ENCODE results near the gene LYPD1. TPM values are rescaled to one million over a fixed set of nuclear protein-coding genes. Genes with fewer than 3 reads are reported as not detected.

LYPD1 gene
- total RNA-seq, 1 experiment from 2014 or later: 5.1 TPM

- intact Hi-C loops (cut with micrococcal nuclease; ENCODE audit: unreplicated experiment): no loop called here
- H3F3A ChIP-seq (ENCODE audit: insufficient read depth, low read depth): no peaks in the 10 kb centered on the region
- no peak overlapping the region for H3K4me2 ChIP-seq
- H3K79me2 ChIP-seq (ENCODE audit: low read depth): peaks cover 20% of the 10 kb centered on the region; the same call in 1 of the 2 replicates
- H3K9me2 ChIP-seq (ENCODE audit: insufficient read depth): no peaks in the 10 kb centered on the region
- no peak overlapping the region for H2AFZ ChIP-seq
- H3K27ac ChIP-seq: no peak overlapping the region
- CTCF ChIA-PET: interaction anchor here (0.6 kb wide), 1 partner anchor 66 kb away, joined by 5 read pairs; no protein-coding TSS in a partner anchor
- peaks cover 6% of the 10 kb centered on the region for H4K20me1 ChIP-seq (ENCODE audit: insufficient read depth)
- H3K9me3 ChIP-seq (ENCODE audit: insufficient read depth, low read depth): no peaks in the 10 kb centered on the region
- BruUV-seq (replicated peaks): no TSS peak
- POLR2A ChIA-PET (ENCODE audit: unreplicated experiment): interaction anchor here (0.7 kb wide), 1 partner anchor 14 kb away, joined by 30 read pairs; no protein-coding TSS in a partner anchor
- H3K4me1 ChIP-seq (replicated peaks; ENCODE audit: insufficient read depth): no peaks in the 10 kb centered on the region
- H3K4me3 ChIP-seq: no peak overlapping the region
- no peak for DNase-seq
- no peaks in the 10 kb centered on the region for H3K27me3 ChIP-seq (ENCODE audit: insufficient read depth, low read depth)
- TF ChIP-seq EZH2 (IDR thresholded peaks at IDR 0.05; ENCODE audit: low read depth): no peak
- TF ChIP-seq, protein P1, sequence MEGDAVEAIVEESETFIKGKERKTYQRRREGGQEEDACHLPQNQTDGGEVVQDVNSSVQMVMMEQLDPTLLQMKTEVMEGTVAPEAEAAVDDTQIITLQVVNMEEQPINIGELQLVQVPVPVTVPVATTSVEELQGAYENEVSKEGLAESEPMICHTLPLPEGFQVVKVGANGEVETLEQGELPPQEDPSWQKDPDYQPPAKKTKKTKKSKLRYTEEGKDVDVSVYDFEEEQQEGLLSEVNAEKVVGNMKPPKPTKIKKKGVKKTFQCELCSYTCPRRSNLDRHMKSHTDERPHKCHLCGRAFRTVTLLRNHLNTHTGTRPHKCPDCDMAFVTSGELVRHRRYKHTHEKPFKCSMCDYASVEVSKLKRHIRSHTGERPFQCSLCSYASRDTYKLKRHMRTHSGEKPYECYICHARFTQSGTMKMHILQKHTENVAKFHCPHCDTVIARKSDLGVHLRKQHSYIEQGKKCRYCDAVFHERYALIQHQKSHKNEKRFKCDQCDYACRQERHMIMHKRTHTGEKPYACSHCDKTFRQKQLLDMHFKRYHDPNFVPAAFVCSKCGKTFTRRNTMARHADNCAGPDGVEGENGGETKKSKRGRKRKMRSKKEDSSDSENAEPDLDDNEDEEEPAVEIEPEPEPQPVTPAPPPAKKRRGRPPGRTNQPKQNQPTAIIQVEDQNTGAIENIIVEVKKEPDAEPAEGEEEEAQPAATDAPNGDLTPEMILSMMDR (conservative IDR thresholded peaks at IDR 0.05): no peak
- no peaks in the 10 kb centered on the region for H3K36me3 ChIP-seq (ENCODE audit: low read depth)
Measured at GRCh38 chr2:132615329-132616085, 54.5 kb downstream of the LYPD1 start.

DNA sequence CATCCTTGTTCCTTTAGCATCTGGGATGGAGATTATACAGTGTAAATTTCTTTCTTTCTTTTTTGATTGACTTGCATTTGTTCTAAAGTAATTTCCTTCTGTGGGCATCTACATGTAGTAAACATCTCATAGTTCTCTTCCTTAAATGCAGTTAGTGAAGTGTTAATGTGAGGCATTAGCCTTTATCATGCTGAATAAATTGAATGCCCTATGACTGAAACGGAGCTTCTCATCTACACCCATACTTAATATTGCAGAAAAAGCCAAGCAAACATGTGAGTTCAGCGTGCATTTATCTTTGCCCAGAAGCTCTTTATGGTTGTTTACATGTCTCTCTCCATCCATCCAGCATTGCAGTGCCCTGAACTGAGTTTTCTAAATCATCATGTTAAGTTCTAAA is 58.3 kb downstream of the LYPD1 start:
- H3K27me3 ChIP-seq (ENCODE audit: insufficient read depth, low read depth): no peaks in the 10 kb centered on the region
- H4K20me1 ChIP-seq (ENCODE audit: insufficient read depth): peaks cover 15% of the 10 kb centered on the region
- DNase-seq: no peak
- intact Hi-C loops (cut with micrococcal nuclease; ENCODE audit: unreplicated experiment): no loop called here
- H3K9me2 ChIP-seq (ENCODE audit: insufficient read depth): no peaks in the 10 kb centered on the region
- no peak overlapping the region for H2AFZ ChIP-seq
- POLR2A ChIA-PET (ENCODE audit: unreplicated experiment): no interaction called here
- H3K27ac ChIP-seq: no peak overlapping the region
- no peak overlapping the region for H3K4me2 ChIP-seq
- no peaks in the 10 kb centered on the region for H3K9me3 ChIP-seq (ENCODE audit: insufficient read depth, low read depth)
- BruUV-seq (replicated peaks): no TSS peak
- no peaks in the 10 kb centered on the region for H3K4me1 ChIP-seq (replicated peaks; ENCODE audit: insufficient read depth)
- H3K4me3 ChIP-seq: no peak overlapping the region
- no peaks in the 10 kb centered on the region for H3F3A ChIP-seq (ENCODE audit: insufficient read depth, low read depth)
- H3K79me2 ChIP-seq (ENCODE audit: low read depth): peaks cover 7% of the 10 kb centered on the region; the same call in 1 of the 2 replicates
- CTCF ChIA-PET: no interaction called here
- no peak for TF ChIP-seq EZH2 (IDR thresholded peaks at IDR 0.05; ENCODE audit: low read depth)
- TF ChIP-seq, protein P1 (conservative IDR thresholded peaks at IDR 0.05): no peak
- H3K36me3 ChIP-seq (ENCODE audit: low read depth): no peaks in the 10 kb centered on the region

DNA sequence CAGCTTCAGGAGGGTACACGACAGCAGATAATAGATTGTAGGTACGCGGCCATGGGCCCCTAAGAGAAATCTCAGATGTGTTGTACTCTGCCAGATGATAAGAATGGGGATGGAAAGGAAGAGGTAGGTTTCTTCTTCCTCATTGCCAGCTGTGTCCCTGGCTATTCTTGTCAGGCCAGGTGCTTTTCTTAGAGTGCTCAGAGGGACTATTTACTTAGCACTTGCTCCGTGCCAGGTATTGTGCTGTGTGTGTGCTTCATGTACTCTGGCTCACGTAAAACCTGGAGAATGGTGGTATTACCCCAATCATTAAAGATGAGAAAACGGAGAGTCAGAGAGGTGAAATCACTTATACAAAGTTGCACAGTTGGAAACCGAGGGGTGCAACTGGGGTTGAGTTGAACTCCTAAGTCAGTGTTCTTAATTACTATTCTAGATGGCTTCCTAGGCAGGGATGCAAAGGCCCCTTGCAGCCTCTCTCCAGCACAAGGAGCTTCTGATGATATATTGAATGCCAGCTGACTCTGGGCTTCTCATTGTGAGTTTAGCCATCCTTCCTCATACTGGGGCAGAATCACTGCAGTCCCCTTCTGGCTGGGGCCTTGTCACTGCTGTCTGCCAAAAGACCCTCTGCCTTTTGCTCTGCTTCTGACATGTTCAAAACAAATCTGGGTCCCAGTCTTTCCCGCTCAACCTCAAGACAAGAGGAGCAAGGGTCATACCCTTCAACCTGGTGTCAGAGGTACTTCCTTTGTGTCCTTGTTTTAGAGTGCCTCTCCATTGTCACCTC is 60.7 kb downstream of the LYPD1 start:
- DNase-seq: no peak
- no peaks in the 10 kb centered on the region for H3K4me1 ChIP-seq (replicated peaks; ENCODE audit: insufficient read depth)
- POLR2A ChIA-PET (ENCODE audit: unreplicated experiment): no interaction called here
- no TSS peak for BruUV-seq (replicated peaks)
- no peak overlapping the region for H3K4me3 ChIP-seq
- intact Hi-C loops (cut with micrococcal nuclease; ENCODE audit: unreplicated experiment): no loop called here
- no peaks in the 10 kb centered on the region for H3K36me3 ChIP-seq (ENCODE audit: low read depth)
- H3K9me2 ChIP-seq (ENCODE audit: insufficient read depth): no peaks in the 10 kb centered on the region
- H4K20me1 ChIP-seq (ENCODE audit: insufficient read depth): peaks cover 15% of the 10 kb centered on the region; the same call in 1 of the 2 replicates
- no peaks in the 10 kb centered on the region for H3K79me2 ChIP-seq (ENCODE audit: low read depth)
- no peaks in the 10 kb centered on the region for H3F3A ChIP-seq (ENCODE audit: insufficient read depth, low read depth)
- H3K27ac ChIP-seq: no peak overlapping the region
- H2AFZ ChIP-seq: no peak overlapping the region
- CTCF ChIA-PET: no interaction called here
- H3K9me3 ChIP-seq (ENCODE audit: insufficient read depth, low read depth): no peaks in the 10 kb centered on the region
- H3K27me3 ChIP-seq (ENCODE audit: insufficient read depth, low read depth): no peaks in the 10 kb centered on the region
- H3K4me2 ChIP-seq: no peak overlapping the region
- TF ChIP-seq EZH2 (IDR thresholded peaks at IDR 0.05; ENCODE audit: low read depth): no peak
- TF ChIP-seq, protein P1 (conservative IDR thresholded peaks at IDR 0.05): no peak

All from PC-9 (cell line).